ENCODE measurements around the gene PCDHGA4.
"Not testable (repeated sequence)": the region's sequence is repeated elsewhere in the genome, so short reads cannot be mapped to it uniquely, and the experiment has no call there.

The PCDHGA4 gene

DNA sequence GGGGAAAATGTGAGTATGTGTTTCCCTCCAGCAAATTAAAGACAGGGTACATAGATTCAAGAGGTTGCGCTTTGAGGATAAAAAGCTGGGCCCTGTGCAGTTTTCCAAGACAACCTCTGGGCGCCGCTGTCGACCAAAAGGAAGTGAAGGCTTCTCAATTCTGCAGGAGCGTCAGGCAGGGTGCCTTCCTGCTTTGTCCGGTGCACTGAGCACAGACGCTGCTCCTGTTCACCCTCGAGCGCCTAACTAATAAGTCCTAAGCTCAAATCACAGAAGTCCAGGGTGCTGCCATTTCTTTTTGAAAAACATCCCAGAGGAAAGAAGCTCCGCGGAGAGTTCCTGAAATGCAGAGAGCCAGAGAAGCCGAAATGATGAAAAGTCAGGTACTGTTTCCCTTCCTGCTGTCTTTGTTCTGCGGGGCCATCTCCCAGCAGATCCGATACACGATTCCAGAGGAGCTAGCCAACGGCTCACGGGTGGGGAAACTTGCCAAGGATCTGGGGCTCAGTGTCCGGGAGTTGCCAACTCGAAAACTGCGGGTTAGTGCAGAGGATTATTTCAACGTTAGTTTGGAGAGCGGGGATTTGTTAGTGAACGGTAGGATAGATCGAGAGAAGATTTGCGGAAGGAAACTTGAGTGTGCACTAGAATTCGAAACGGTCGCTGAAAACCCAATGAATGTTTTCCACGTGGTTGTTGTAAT lies 4.8 kb upstream of the PCDHGA4 start, which contains the start of gene PCDHGB1:
Gene PCDHGB1, plus strand, starts transcription at position 183 of the 703 bp plus-strand sequence. Its CDS starts 162 bp downstream, at position 345.
- peak in 1 of 2 experiments; percentile 48 for DNase-seq

DNA sequence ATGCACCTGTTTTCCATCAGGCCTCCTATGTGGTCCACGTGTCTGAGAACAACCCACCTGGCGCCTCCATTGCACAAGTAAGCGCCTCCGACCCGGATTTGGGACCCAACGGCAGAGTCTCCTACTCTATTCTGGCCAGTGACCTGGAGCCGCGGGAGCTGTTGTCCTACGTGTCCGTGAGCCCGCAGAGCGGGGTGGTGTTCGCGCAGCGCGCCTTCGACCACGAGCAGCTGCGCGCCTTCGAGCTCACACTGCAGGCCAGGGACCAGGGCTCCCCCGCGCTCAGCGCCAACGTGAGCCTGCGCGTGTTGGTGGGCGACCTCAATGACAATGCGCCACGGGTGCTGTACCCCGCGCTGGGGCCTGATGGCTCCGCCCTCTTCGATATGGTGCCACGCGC lies 3.2 kb upstream of the PCDHGA4 start:
- no peak for DNase-seq

DNA sequence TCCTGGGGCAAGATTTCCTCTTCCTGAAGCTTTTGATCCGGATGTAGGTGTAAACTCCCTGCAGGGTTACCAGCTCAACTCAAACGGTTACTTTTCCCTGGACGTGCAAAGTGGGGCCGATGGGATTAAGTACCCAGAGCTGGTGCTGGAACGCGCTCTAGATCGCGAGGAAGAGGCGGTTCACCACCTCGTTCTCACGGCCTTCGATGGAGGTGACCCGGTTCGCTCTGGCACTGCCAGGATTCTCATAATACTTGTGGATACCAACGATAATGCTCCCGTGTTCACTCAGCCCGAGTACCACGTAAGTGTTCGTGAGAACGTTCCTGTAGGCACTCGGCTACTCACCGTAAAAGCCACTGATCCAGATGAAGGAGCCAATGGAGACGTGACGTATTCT lies 820 bp downstream of the PCDHGA4 start:
- DNase-seq: no peak

DNA sequence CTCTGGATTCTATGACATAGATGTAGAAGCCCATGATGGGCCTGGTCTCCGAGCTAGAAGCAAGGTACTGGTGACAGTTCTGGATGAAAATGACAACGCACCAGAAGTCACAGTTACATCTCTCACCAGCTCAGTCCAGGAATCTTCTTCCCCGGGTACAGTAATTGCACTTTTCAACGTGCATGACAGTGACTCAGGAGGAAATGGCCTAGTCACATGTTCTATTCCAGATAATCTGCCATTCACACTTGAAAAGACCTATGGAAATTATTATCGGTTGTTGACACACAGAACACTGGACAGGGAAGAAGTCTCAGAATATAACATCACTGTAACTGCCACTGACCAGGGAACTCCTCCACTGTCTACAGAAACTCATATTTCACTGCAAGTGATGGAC lies 1.3 kb downstream of the PCDHGA4 start:
- no peak for DNase-seq

DNA sequence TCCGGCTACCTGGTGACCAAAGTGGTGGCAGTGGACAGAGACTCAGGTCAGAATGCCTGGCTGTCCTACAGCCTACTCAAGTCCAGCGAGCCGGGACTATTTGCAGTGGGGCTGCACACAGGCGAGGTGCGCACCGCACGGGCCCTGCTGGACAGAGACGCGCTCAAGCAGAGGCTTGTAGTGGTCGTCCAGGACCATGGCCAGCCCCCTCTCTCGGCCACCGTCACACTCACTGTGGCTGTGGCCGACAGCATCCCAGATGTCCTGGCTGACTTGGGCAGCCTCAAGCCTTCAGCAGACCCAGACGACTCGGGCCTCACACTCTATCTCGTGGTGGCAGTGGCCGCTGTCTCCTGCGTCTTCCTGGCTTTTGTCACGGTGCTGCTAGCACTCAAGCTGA lies 2.1 kb downstream of the PCDHGA4 start:
- no peak for DNase-seq

DNA sequence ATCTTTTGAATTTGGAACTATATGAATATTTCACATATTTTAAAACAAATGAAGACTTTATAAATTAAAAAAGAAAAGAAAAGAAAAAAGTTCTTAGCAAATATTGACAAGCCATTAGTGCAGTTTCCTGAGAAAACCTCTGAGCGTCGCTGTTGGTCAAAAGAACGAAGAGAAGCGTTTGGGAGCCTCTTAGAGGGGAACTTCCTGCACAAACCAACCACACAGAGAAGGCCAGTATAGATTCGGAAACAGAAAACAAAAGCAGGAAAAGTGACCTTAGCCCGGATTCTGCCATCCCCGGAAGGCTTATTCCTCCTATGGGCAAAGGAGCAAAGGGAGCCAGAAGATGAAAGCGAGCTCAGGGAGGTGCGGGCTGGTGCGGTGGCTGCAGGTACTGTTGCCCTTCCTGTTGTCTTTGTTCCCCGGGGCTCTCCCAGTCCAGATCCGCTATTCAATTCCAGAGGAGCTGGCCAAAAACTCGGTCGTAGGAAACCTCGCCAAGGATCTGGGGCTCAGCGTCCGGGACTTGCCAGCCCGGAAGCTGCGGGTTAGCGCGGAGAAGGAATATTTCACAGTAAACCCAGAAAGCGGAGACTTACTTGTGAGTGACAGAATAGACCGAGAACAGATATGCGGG lies 5.1 kb downstream of the PCDHGA4 start, which contains the start of gene PCDHGB2:
Gene PCDHGB2, plus strand, starts transcription at position 205 of the 637 bp plus-strand sequence. Its CDS starts 142 bp downstream, at position 347.
- no peak for DNase-seq

DNA sequence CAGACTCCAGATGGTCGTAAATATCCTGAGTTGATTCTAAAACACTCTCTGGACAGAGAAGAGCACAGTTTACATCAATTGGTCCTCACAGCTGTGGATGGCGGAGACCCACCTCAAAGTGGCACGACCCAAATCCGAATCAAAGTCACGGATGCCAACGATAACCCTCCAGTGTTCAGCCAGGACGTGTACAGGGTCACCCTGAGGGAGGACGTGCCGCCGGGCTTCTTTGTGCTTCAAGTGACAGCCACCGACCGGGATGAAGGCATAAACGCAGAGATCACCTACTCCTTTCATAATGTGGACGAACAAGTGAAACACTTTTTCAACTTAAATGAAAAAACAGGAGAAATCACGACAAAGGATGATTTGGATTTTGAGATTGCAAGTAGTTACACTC lies 5.9 kb downstream of the PCDHGA4 start:
- DNase-seq: no peak

DNA sequence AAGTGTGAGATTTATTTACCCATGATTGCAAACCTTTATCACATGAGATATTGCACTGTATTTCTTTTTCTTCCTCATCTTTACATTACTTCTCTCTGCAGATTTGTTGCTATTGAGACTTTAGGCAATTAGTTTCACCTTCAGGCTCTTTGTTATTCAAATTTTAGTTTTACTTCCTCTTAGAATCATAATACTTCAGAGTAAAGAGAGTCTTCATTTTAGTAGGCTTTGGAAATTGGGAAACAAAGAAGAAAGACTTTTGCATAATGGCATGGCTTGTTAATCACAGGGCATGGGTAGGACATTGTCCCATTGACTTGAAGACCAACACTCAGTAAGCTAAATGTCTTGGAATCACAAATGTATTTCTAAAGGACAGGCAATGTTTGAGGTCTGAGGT lies 7.9 kb downstream of the PCDHGA4 start:
- no peak for DNase-seq

DNA sequence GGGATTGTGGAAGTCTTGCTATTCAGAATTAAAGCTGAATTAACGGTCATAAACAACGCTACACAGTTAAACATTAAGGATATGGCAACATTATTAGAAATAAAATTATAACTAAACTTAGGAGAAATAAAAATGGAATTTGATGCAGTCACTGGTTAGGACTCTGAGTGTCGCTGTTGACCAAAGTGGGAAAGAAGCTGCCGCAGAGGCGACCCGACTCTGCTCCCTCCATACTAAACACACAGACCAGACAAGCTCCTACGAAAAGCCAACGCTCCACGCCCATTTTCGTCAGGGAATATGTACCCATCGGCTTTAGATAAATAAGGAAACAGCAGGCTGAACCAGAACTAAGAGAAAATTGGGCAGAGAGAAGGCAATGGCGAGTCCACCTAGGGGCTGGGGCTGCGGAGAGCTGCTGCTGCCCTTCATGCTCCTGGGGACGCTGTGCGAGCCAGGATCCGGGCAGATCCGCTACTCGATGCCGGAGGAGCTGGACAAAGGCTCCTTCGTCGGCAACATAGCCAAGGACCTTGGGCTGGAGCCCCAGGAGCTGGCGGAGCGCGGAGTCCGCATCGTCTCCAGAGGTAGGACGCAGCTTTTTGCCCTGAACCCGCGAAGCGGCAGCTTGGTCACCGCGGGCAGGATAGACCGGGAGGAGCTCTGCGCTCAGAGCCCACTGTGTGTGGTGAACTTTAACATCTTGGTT lies 9.3 kb downstream of the PCDHGA4 start, which contains the start of gene PCDHGA5:
Gene PCDHGA5, plus strand, starts transcription at position 211 of the 709 bp plus-strand sequence. Its CDS starts 169 bp downstream, at position 380.
- no peak for DNase-seq

DNA sequence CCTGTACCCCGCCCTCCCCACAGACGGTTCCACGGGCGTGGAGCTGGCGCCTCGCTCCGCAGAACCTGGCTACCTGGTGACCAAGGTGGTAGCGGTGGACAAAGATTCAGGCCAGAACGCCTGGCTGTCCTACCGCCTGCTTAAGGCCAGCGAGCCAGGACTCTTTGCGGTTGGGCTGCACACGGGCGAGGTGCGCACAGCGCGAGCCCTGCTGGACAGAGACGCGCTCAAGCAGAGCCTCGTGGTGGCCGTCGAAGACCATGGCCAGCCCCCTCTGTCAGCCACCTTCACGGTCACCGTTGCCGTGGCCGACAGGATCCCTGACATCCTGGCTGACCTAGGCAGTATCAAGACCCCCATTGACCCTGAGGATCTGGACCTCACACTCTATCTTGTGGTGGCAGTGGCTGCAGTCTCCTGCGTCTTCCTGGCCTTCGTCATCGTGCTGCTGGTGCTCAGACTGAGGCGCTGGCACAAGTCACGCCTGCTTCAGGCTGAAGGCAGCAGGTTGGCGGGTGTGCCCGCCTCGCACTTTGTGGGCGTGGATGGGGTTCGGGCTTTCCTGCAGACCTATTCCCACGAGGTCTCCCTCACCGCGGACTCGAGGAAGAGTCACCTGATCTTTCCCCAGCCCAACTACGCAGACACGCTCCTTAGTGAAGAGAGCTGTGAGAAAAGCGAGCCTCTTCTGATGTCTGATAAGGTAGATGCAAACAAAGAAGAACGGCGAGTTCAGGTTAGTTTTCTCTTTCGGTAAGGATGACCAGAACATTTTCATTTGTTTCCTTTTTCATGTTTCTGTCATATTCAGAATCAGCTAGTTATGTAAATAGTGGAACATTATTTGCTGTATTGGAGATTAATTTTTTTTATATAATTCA lies 11.4 kb downstream of the PCDHGA4 start:
- DNase-seq: no peak

DNA sequence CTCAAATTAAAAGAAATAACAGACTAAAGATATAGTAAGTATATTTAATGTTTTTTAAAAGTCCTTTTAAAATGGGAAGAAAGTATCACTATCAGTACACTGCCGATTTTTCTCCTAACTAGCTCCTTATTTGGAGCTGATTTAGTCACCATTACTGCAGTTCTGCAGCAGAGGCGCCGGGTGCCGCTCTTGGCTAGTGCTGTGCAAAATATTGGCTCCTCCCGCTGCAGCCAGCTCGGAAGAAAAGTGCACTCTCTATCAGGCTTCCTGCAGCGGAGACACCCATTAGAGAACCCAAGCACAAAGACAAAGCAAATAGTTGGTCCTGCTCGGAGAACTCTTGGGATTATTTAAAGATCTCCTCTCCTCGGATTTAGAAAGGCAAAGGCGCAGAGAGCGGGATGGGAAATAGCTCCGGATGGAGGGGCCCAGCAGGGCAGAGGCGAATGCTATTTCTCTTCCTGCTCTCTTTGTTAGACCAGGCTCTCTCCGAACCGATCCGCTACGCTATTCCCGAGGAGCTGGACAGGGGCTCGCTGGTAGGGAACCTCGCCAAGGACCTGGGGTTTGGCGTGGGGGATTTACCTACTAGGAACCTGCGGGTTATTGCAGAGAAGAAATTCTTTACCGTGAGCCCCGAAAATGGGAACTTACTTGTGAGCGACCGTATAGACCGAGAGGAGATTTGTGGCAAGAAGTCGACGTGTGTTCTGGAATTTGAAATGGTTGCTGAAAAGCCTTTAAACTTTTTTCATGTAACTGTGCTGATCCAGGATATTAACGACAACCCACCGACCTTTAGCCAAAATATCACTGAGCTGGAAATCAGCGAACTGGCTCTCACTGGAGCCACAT lies 15.4 kb downstream of the PCDHGA4 start, which contains the start of gene PCDHGB3:
Gene PCDHGB3, plus strand, starts transcription at position 249 of the 855 bp plus-strand sequence. Its CDS starts 153 bp downstream, at position 402.
- DNase-seq: no peak

DNA sequence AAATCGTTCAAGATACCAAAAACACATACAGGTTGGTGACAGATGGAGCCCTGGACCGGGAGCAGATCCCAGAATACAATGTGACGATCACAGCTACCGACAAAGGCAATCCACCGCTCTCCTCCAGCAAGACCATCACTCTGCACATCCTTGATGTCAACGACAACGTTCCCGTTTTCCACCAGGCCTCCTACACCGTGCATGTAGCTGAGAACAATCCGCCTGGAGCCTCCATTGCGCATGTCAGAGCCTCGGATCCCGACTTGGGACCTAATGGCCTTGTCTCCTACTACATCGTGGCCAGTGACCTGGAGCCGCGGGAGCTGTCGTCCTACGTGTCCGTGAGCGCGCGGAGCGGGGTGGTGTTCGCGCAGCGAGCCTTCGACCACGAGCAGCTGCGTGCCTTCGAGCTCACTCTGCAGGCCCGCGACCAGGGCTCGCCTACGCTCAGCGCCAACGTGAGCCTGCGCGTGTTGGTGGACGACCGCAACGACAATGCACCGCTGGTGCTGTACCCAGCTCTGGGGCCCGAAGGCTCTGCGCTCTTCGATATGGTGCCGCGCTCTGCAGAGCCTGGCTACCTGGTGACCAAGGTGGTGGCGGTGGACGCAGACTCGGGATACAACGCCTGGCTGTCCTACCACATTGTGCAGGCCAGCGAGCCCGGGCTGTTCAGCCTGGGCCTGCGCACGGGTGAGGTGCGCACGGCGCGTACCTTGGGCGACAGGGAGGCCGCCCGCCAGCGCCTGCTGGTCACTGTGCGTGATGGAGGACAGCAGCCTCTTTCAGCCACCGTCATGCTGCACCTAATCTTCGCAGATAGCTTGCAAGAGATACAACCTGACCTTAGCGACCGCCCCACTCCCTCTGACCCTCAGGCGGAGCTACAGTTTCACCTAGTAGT lies 17.0 kb downstream of the PCDHGA4 start:
- no peak for DNase-seq

DNA sequence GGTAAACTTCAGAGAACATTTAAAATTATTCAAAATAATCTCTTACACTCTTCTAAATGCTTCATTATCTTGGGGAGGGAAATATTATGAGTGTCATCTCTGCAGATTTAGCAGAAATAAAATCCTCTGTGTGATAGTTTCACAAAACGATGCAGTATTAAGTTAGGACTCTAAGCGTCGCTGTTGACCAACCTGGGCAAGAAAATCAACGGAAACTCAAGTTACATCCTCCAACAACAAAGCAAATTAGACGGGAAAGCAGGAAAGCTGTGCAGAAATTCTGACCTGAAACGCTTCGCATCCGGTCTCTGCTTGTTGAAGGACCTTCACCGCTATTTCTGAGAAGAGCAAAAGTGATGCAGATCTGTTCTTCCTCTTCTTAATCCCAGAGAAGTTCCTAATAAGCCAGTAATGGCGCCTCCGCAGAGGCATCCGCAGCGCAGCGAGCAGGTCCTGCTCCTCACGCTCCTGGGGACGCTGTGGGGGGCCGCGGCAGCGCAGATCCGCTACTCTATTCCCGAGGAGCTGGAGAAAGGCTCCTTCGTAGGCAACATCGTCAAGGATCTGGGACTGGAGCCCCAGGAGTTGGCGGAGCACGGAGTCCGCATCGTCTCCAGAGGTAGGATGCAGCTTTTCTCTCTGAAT lies 19.0 kb downstream of the PCDHGA4 start, which contains the start of gene PCDHGA6:
Gene PCDHGA6, plus strand, starts transcription at position 219 of the 645 bp plus-strand sequence. Its CDS starts 193 bp downstream, at position 412.
- no peak for DNase-seq

DNA sequence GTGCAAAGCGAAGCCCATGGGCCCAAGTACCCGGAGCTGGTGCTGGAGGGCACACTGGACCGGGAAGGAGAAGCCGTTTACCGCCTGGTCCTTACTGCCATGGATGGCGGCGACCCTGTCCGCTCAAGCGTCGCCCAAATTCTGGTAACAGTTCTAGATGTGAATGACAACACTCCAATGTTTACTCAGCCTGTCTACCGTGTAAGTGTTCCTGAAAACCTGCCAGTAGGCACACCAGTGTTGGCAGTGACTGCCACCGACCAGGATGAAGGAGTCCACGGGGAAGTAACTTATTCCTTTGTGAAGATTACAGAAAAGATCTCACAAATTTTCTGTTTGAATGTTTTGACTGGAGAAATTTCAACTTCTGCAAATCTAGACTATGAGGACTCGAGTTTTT lies 19.8 kb downstream of the PCDHGA4 start:
- DNase-seq: no peak

DNA sequence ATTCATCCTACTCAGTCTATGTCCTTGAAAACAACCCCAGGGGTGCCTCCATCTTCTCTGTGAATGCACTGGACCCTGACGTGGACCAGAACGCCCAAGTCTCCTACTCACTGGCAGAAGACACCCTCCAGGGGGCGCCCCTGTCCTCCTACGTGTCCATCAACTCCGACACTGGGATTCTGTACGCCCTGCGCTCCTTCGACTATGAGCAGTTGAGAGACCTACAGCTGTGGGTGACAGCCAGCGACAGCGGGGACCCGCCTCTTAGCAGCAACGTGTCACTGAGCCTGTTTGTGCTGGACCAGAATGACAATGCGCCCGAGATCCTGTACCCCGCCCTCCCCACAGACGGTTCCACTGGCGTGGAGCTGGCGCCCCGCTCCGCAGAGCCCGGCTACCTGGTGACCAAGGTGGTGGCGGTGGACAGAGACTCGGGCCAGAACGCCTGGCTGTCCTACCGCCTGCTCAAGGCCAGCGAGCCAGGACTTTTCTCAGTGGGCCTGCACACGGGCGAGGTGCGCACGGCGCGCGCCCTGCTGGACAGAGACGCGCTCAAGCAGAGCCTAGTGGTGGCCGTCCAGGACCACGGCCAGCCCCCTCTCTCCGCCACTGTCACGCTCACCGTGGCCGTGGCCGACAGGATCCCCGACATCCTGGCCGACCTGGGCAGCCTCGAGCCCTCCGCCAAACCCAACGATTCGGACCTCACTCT lies 20.8 kb downstream of the PCDHGA4 start:
- DNase-seq: not testable (repeated sequence)

DNA sequence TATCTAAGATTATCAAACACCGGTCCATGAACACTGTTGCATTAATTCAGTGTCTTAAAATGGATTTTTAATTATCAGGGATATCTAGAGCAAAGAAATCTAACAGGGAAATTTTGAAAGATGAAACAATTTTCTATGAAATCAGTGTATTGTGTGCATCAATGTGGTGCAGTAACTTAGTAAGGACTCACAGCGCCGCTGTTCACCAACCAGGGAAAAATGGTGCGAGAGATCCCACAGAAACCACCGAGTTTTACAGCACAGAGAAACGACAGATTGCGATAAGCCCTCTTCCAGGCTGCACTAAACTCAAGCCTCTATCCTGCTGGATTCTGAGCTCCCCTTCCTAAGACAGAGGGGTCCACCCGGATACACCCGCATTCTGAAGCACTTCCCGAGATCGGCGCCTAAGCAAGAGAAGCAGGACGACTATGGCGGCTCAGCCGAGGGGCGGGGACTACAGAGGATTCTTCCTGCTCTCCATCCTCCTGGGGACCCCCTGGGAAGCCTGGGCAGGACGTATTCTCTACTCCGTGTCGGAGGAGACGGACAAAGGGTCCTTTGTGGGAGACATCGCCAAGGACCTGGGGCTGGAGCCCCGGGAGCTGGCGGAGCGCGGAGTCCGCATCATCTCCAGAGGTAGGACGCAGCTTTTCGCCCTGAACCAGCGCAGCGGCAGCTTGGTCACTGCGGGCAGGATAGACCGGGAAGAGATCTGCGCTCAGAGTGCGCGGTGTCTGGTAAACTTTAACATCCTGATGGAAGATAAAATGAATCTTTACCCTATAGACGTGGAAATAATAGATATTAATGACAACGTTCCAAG lies 27.9 kb downstream of the PCDHGA4 start, which contains the start of gene PCDHGA7:
Gene PCDHGA7, plus strand, starts transcription at position 274 of the 826 bp plus-strand sequence. Its CDS starts 158 bp downstream, at position 432.
- DNase-seq: no peak

DNA sequence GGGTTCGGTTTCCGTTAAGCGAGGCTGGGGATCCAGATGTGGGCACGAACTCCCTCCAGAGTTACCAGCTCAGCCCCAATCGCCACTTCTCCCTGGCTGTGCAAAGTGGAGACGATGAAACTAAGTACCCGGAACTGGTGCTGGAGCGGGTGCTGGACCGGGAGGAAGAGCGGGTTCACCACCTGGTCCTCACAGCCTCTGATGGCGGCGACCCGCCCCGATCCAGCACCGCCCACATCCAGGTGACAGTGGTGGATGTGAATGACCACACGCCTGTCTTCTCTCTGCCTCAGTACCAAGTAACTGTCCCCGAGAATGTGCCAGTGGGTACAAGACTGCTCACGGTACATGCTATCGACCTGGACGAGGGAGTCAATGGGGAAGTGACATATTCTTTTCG lies 28.5 kb downstream of the PCDHGA4 start:
- DNase-seq: no peak

All from activated T-cell treated with anti-CD3 and anti-CD28 coated beads, Interleukin-2, amount 50 U/mL, for 48 hours (primary cell).